Muscle of leg (tissue), 11 donors: ENCODE measurements around the gene MTUS2. TPM values are rescaled to one million over a fixed set of nuclear protein-coding genes. Genes with fewer than 3 reads are reported as not detected.

ENCODE experiments used
- DNase-seq: peaks from one replicate; pipeline ENCODE4 v3.0.0; 2013
- H3K27ac ChIP-seq: one replicate; pipeline ENCODE4 v1.5.1; 2013; ENCODE audit warnings: mild to moderate bottlenecking, low read length, control low read depth
- H3K27me3 ChIP-seq: one replicate; pipeline ENCODE4 v1.6.1; 2013; ENCODE audit warnings: low read length; ENCODE audit not compliant: control insufficient read depth, insufficient read depth
- H3K36me3 ChIP-seq: one replicate; pipeline ENCODE4 v1.6.1; 2013; ENCODE audit warnings: low read length; ENCODE audit not compliant: control insufficient read depth, insufficient read depth
- H3K4me1 ChIP-seq: one replicate; pipeline ENCODE4 v1.6.1; 2013; ENCODE audit warnings: low read length; ENCODE audit not compliant: control insufficient read depth, insufficient read depth
- H3K4me3 ChIP-seq: one replicate; pipeline ENCODE4 v1.5.1; 2013; ENCODE audit warnings: low read length, control low read depth
- H3K9me3 ChIP-seq: replicated peaks from 2 replicates; pipeline ENCODE4 v1.6.1; 2013; ENCODE audit warnings: low read depth, low read length; ENCODE audit not compliant: control insufficient read depth
- WGBS: methylation state at CpG from one replicate; pipeline ENCODE4 v1.1.5; 2013; ENCODE audit warnings: missing lambda C conversion rate; ENCODE audit not compliant: insufficient coverage; 5-methylcytosine and 5-hydroxymethylcytosine counted together
- polyA plus RNA-seq, 8 donors: library from polyadenylated mRNA; unstranded; fragments of 120-200 nt; gene quantifications; one replicate each; pipeline versions ENCODE4 v1.2.1 to v1.2.3, GENCODE V29; 2013; ENCODE audit warnings: inconsistent platforms in 1 of 8, low replicate concordance in 1 of 8; ENCODE audit not compliant: insufficient read length in 8 of 8, insufficient read depth in 1 of 8
- total RNA-seq: library from RNA; stranded (reverse); fragments of 120-200 nt; gene quantifications from one replicate; pipeline ENCODE4 v1.2.4, GENCODE V29; 2013

Gene MTUS2
- total and polyA plus RNA-seq, 9 donors, result 11.3 to 29.5 (median 21.7) TPM

DNA sequence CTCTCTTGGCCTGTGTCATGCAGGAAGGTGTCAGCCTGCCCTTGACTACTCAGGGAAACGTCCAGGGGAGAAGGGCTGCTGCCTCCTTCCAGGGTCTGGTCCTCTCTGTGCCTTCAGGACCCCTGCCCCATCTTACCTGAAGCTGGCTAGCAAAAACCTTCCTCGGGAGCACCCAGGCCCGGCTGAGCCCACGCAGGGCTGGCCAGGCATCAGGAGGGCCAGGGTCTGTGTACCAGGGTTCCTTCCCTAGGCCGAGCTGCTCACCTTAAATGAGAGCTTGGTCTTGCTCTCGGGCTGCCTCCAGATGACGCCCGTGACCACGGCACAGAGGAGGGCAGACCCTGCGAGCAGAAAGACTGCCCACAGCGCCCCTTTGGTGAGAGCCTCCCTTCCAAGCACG is 696.7 kb downstream of the MTUS2 start:
- Histone ChIP-seq H3K27ac (no peak overlapping the region), H3K4me3 (no peak overlapping the region), H3K9me3 (no peaks in the 10 kb centered on the region), H3K4me1 (peaks cover 33% of the 10 kb centered on the region), H3K36me3 (peaks cover 56% of the 10 kb centered on the region), H3K27me3 (no peaks in the 10 kb centered on the region)
- 98% methylated on average over 9 of the region's 12 CpGs for WGBS
- no peak for DNase-seq

DNA sequence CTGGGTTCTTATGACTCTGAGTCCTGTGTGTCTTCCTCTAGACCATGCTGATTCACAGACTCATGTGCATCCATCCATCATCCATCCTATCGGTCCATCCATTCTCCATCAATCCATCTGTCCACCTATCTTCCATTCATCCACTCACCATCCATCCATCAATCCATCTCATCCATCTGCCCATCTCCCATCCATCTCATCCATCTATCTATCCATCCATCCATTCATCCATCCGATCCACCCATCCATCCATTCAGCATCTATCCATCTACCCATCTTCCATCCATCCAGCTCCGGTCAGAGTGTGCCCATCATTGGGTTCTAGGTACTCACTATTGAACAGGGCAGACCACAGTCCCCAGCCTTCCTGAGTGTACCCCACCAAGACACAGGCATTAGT is 699.8 kb downstream of the MTUS2 start:
- no peak for DNase-seq
- peaks cover 15% of the 10 kb centered on the region for H3K4me1 ChIP-seq
- 100% methylated on average over 2 of the region's 3 CpGs for WGBS
- no peak overlapping the region for H3K27ac ChIP-seq
- H3K9me3 ChIP-seq, result no peaks in the 10 kb centered on the region
- no peaks in the 10 kb centered on the region for H3K27me3 ChIP-seq
- H3K36me3 ChIP-seq, result peaks cover 69% of the 10 kb centered on the region
- no peak overlapping the region for H3K4me3 ChIP-seq

DNA sequence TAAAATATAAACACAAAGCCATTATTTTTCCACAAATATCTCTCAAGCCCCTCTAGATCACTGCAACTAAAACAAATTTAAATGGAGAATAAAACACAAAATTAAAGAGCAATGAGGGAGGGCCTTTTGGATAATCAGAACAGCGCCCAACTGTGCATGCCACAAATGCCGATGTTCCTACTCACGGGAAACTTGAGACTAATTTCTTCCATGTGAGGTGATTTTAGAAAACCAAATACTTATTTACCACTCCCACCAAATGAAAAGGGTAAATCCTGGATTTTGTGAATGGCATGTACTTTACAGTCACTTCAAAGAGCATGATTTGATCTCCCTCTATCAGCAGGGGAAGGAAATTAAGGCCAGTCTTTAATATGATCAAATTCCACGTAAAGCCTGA is 700.5 kb downstream of the MTUS2 start:
- no CpG with 5 or more reads among the region's 4 CpGs for WGBS
- peak; percentile 77 for DNase-seq
- Histone ChIP-seq H3K9me3 (no peaks in the 10 kb centered on the region), H3K36me3 (peaks cover 62% of the 10 kb centered on the region), H3K4me1 (peaks cover 10% of the 10 kb centered on the region), H3K4me3 (no peak overlapping the region), H3K27me3 (no peaks in the 10 kb centered on the region), H3K27ac (no peak overlapping the region)

DNA sequence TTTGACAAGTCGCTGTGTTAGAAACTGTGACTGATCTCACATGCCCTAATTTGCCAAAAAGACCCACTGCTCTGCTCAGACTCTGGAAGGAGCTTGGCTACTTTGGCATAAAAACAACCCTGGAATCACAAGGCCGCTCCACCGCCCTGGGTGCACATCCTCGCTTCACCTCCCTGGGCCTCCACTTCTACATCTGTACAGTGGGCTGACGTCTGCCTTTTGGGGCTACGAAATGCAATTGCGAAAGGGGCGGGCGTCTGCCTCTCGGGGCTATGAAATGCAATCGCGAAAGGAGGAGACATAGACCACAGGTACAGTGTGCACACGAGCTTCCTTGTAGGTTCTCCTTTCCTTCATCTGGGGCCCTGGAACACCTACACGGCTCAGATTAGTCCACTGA is 701.2 kb downstream of the MTUS2 start:
- H3K9me3 ChIP-seq, result no peaks in the 10 kb centered on the region
- 88% methylated on average over 13 of the region's 14 CpGs for WGBS
- H3K27me3 ChIP-seq, result no peaks in the 10 kb centered on the region
- peaks cover 10% of the 10 kb centered on the region for H3K4me1 ChIP-seq
- H3K27ac ChIP-seq, result no peak overlapping the region
- no peak for DNase-seq
- H3K4me3 ChIP-seq, result no peak overlapping the region
- H3K36me3 ChIP-seq, result peaks cover 57% of the 10 kb centered on the region

DNA sequence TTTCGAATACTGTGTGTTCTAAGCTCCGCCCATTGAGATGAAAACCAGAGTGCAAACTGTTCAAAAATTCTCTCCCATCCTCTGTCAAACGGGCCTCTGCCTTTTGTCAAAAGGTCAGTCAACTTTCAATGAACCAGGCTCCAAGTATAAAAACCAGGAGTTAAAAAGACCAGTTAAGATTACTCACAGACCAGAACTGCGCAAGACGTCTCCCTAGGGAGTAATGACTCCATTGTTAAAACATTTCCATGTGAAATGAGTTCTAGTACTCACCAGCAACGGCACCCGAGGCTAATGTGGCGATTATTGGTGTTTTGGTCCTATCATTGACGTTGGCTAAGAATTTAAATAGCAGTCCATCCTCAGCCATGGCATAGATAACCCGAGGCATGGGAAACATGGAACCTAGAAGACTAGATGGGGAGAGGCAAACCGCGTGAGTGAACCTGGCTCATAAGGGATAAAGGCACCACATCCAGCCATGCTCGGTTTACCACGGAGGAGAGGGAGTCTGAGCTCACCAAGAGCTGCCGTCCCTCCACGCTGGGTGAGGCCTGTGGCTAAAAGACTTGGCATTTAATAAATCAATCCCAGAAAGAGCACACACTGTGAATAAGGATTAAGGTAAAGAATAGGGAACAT is 702.0 kb downstream of the MTUS2 start:
- peaks cover 10% of the 10 kb centered on the region for H3K4me1 ChIP-seq
- H3K36me3 ChIP-seq, result peaks cover 56% of the 10 kb centered on the region
- DNase-seq, result peak; percentile 67
- no peaks in the 10 kb centered on the region for H3K9me3 ChIP-seq
- H3K27me3 ChIP-seq, result no peaks in the 10 kb centered on the region
- H3K27ac ChIP-seq, result no peak overlapping the region
- 77% methylated on average over 10 of the region's 16 CpGs for WGBS
- no peak overlapping the region for H3K4me3 ChIP-seq

DNA sequence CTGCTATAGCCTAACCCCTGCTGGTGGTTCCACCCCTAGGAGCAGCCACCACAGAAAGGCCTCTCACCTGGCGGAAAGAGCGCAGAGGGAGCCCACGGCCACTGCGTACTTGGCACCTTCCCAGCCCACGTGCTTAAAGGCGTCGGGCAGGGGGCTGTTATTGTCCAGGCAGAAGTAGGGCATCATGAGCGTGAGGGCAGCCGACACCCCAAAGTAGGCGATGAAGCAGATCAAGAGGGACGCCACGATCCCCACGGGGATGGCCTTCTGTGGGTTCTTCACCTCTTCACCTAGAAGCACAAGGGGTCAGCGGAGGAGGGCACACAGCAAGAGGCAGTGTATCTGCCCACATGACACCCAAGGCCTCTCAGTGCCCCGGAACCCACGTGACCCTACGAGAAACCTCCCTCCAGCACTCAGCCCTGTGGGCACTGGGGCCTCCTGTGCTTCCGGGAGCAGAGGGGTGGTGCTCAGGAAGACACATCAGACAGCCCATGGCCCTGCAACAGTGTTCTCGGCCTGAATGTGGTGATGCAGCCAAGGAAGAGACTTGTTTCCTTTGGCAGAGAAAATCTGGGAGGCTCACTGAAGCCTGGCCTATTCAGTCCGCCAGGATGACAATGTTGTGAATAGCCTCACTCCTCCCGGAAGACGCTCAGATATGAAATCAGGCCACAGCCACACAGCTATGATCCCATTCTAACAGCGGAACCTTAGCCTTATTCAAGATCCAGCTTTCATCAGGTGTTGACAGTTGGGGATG is 703.2 kb downstream of the MTUS2 start:
- H3K4me1 ChIP-seq, result peaks cover 10% of the 10 kb centered on the region
- DNase-seq, result peak; percentile 76
- no peaks in the 10 kb centered on the region for H3K9me3 ChIP-seq
- H3K36me3 ChIP-seq, result peaks cover 55% of the 10 kb centered on the region
- no peak overlapping the region for H3K4me3 ChIP-seq
- WGBS, result 86% methylated on average over 16 of the region's 23 CpGs
- H3K27ac ChIP-seq, result no peak overlapping the region
- H3K27me3 ChIP-seq, result no peaks in the 10 kb centered on the region

DNA sequence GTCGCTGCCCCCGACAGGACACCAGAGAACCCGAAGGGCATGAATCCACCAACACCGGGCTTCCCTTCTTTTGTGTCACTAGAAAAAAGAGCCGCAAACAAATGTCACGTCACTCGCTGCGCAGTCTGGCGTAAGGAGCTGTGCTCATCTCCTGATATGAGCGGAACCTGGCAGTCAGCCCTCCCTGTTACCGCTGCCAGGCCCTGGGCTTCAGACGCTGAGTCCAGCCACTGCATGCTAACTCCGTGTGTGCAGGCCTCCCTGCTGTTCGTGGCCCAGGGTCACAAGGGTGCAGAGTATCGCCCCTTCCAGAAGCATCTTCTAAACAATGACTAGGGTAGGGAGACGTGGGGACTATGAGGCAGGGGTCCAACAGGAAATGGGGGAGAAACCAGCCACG is 704.0 kb downstream of the MTUS2 start:
- peaks cover 52% of the 10 kb centered on the region for H3K36me3 ChIP-seq
- no peak overlapping the region for H3K4me3 ChIP-seq
- H3K4me1 ChIP-seq, result peaks cover 10% of the 10 kb centered on the region
- H3K9me3 ChIP-seq, result no peaks in the 10 kb centered on the region
- no peak for DNase-seq
- no peak overlapping the region for H3K27ac ChIP-seq
- 91% methylated on average over 15 of the region's 17 CpGs for WGBS
- no peaks in the 10 kb centered on the region for H3K27me3 ChIP-seq

DNA sequence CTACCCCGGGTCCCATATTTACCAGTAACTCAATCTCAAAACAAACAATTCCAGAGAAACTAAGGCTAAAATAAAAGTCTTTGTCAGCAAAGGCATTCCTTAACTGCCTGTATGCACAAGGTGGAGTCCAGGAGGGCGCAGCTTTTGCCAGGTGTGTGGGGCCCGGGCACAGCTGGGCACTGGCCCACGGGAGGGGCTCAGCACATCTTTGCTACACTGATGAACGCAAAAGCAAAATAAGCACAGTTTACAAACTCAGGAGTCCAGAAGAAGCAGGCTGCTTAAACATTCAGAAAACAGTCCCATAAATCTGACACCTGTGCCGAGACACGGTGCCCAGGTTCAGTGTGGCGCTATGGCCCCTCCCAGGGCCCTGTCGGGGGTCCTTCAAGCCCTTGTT is 704.5 kb downstream of the MTUS2 start:
- H3K9me3 ChIP-seq, result no peaks in the 10 kb centered on the region
- 90% methylated on average over 8 of the region's 9 CpGs for WGBS
- no peak overlapping the region for H3K27ac ChIP-seq
- peaks cover 52% of the 10 kb centered on the region for H3K36me3 ChIP-seq
- no peaks in the 10 kb centered on the region for H3K27me3 ChIP-seq
- H3K4me3 ChIP-seq, result no peak overlapping the region
- no peak for DNase-seq
- H3K4me1 ChIP-seq, result peaks cover 10% of the 10 kb centered on the region

DNA sequence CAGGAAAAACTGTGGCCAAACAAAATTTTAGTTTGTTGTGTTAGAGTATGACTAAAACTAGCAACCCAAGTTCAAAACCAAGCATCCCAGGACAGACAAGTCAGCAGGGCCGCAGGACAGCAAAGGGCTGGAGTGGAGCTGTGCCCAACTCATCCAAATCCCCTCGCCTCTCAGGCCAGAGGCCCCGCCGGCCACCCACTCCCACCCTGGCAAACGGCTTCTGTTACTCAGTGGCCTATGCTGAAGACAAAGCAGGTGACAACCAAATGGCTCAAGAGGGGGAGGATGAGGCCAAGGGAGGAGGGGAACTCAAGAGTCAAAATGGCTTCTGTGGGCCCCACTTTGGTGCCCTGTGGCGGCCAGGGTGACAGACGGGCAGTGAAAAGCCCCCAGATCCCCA is 705.6 kb downstream of the MTUS2 start:
- DNase-seq, result no peak
- Histone ChIP-seq H3K9me3 (no peaks in the 10 kb centered on the region), H3K27me3 (no peaks in the 10 kb centered on the region), H3K27ac (no peak overlapping the region), H3K36me3 (peaks cover 56% of the 10 kb centered on the region), H3K4me1 (peaks cover 12% of the 10 kb centered on the region), H3K4me3 (no peak overlapping the region)
- 86% methylated on average over 4 of the region's 7 CpGs for WGBS

DNA sequence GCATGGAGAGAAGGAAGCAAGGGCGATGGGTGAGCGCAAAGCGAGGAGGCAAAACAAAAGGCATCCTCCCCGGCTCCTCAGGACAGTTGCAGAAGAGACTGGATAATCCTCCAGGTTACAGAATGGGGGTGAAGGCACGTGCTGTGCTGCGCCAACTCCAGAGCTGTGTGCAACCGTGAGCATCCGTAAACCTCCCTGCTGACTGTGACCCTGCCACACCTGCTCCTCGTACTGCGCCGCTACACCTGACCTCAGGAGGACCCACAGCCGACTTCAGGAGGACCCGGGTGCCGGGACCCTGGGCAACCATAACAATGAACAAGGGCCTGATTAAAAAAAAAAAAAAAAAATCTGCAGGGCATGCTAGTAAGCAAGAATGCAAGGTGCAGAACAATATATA is 706.6 kb downstream of the MTUS2 start:
- H3K4me1 ChIP-seq, result peaks cover 15% of the 10 kb centered on the region
- WGBS, result 92% methylated on average over 13 of the region's 14 CpGs
- peaks cover 53% of the 10 kb centered on the region for H3K36me3 ChIP-seq
- no peaks in the 10 kb centered on the region for H3K27me3 ChIP-seq
- H3K9me3 ChIP-seq, result no peaks in the 10 kb centered on the region
- H3K4me3 ChIP-seq, result no peak overlapping the region
- H3K27ac ChIP-seq, result no peak overlapping the region
- no peak for DNase-seq
